ENCODE measurements around the gene SVEP1.
A peak's percentile ranks its signal among the peaks of the same experiment; 100 is the strongest.

Gene SVEP1

DNA sequence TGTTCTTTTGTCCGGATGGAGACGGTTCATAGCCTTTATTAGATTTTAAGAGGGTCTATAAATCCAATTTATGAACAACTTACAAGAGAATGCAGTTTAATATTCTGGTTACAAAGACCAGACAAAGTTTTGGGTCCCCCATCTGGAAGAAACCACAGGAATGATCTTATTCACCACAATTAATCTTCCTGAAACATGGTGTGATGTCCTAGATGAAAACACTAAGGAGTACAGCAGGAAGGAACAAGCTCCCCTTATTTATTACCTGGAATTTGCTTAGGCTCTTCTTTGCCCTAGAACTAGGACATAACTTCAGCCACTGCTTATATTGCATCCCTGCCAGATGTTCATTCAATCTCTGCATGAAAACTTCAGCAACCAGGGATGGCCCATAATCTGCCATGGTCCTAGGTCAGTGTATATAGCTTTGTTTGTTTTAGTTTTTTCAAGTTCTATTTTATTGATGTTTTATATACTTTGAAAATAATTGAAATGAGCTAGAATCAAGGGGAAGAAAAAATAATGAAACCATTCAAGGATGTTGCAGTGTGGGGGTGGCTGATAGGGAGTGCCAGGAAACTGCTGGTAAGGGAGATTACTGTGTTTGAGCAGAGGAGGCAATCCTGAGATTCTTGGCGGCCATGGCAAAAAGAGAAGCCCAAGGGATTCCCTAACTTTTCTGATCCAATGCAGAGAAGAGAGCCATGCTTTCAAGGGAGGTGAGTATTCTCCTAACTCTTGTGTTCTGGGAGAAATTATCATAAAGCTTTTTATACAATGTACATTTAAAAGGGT is 258.7 kb downstream of the SVEP1 start:
- DNase-seq (no peak), ATAC-seq (replicated peaks) (no peak)
- Mint-ChIP-seq H3K4me1 (ENCODE audit: low read depth in 2 of 2) (peaks cover 7% of the 10 kb centered on the region in 2 donors), H3K27me3 (peaks cover 7 to 17% of the 10 kb centered on the region in 2 donors), H3K4me3 (no peak overlapping the region), H3K9me3 (no peaks in the 10 kb centered on the region), H3K27ac (no peak overlapping the region), H3K36me3 (ENCODE audit: insufficient read depth) (no peaks in the 10 kb centered on the region)

DNA sequence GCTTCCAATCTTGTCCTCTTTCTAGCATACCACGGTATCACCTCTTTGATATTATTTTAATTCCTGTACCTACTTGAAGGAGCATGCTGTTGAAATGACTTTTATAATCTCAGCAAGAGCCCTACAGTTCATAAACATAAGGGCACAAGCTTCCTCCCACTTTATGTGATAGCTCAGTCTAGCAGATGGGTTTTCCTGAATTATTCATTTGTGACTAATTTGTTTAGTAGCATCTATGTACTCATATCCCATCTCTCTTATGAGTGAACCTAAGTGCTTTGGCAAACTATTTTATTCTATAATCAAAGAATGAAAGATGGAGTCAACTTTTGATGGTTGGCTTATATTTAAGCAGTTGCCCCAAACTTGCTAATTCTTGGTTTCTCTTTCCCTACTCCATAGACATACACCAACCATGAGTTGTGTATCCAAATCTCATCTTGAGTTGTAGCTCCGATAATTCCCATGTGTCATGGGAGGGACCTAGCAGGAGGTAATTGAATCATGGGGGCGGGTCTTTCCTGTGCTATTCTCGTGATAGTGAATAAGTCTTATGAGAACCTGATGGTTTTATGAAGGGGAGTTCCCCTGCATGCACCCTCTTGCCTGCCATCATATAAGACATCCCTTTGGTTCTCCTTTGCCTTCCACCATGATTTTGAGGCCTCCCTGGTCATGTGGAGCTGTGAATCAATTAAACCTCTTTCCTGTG is 259.6 kb downstream of the SVEP1 start:
- peaks cover 7 to 17% of the 10 kb centered on the region in 2 donors for H3K27me3 Mint-ChIP-seq
- ATAC-seq (replicated peaks) (no peak), DNase-seq (no peak)
- no peaks in the 10 kb centered on the region for H3K9me3 Mint-ChIP-seq
- peaks cover 7% of the 10 kb centered on the region in 2 donors for H3K4me1 Mint-ChIP-seq (ENCODE audit: low read depth in 2 of 2)
- H3K27ac Mint-ChIP-seq, result no peak overlapping the region
- no peaks in the 10 kb centered on the region for H3K36me3 Mint-ChIP-seq (ENCODE audit: insufficient read depth)
- H3K4me3 Mint-ChIP-seq, result no peak overlapping the region

- Mint-ChIP-seq H3K9me3 (no peaks in the 10 kb centered on the region), H3K4me3 (no peak overlapping the region)
Measured at GRCh38 chr9:110317911-110318310, 261.6 kb downstream of the SVEP1 start.

GRCh38 chr9:110316261-110317075 is 263.1 kb downstream of the SVEP1 start:
- H3K27me3 Mint-ChIP-seq, result peaks cover 7 to 9% of the 10 kb centered on the region in 2 donors
- peaks cover 7% of the 10 kb centered on the region in 2 donors for H3K4me1 Mint-ChIP-seq (ENCODE audit: low read depth in 2 of 2)
- H3K4me3 Mint-ChIP-seq, result peak overlapping the region; percentile 17 to 31
- ATAC-seq (replicated peaks) (no peak), DNase-seq (no peak)
- no peaks in the 10 kb centered on the region for H3K9me3 Mint-ChIP-seq
- H3K36me3 Mint-ChIP-seq (ENCODE audit: insufficient read depth), result no peaks in the 10 kb centered on the region
- H3K27ac Mint-ChIP-seq, result no peak overlapping the region

More at GRCh38 chr9:110317911-110318310, 261.6 kb downstream of the SVEP1 start:
- no peak for ATAC-seq (replicated peaks)
- H3K27ac Mint-ChIP-seq, result no peak overlapping the region
- peaks cover 7 to 17% of the 10 kb centered on the region in 2 donors for H3K27me3 Mint-ChIP-seq
- peaks cover 7% of the 10 kb centered on the region in 2 donors for H3K4me1 Mint-ChIP-seq (ENCODE audit: low read depth in 2 of 2)
- H3K36me3 Mint-ChIP-seq (ENCODE audit: insufficient read depth), result no peaks in the 10 kb centered on the region
- no peak for DNase-seq
